ENCODE results near the gene ZNF438.
A peak's percentile ranks its signal among the peaks of the same experiment; 100 is the strongest.
"Not testable (repeated sequence)": the region's sequence is repeated elsewhere in the genome, so short reads cannot be mapped to it uniquely, and the experiment has no call there.

The ZNF438 gene

DNA sequence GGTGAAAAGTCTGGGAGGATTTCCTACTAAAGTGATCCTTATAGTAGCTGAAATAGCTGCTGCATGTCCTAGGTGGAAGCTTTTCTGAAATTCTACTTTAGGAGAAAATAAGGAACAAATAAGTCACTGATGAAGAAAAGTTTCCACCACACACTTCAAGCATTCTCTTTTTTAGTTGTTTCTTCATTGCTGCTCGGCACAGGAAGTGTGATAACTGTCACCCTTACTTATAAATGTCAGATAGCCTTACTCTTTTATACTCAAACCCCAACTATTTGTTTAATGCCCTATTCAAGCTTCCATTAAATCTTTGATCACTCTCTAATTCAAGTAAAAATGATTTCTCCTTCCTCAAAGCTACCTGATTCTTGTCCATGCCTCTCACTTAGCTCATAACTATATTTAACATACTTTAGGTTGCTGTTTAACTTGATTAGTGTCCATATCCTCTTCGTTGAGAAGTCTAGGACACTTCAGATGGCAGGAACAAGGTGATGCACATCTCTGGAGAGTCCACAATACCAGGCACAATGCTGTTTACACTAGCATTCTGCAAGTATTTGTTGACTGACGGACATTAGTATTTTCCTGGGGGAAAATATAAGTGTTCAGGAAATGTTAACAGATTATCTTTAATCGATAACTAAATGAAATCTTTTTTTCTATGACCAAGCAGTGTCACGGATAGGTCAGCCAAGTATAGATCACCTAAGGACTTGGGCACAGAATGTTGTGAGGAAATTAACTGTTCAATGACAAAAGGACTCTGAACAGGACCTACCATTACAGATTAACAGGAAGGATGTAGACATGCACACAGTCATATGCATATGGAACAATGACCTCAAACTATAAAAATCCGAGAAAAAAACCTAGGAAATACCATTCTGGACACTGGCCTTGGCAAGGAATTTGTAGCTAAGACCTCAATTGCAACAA, 67.4 kb downstream of the ZNF438 start:
- Histone ChIP-seq H3K79me2 (ENCODE audit: control insufficient read depth, low read length) (no peaks in the 10 kb centered on the region), H4K20me1 (ENCODE audit: control insufficient read depth, insufficient read depth, low read depth, low read length) (no peaks in the 10 kb centered on the region), H3K4me2 (ENCODE audit: low read length) (no peak overlapping the region), H3K36me3 (ENCODE audit: control insufficient read depth, low read length) (no peaks in the 10 kb centered on the region), H3K27me3 (ENCODE audit: control insufficient read depth, low read length) (no peaks in the 10 kb centered on the region), H3K4me3 (ENCODE audit: low read length) (no peak overlapping the region), H3F3A (ENCODE audit: control insufficient read depth, insufficient read depth) (no peaks in the 10 kb centered on the region), H3K9me3 (ENCODE audit: control insufficient read depth, insufficient read depth, low read length) (no peaks in the 10 kb centered on the region), H3K9me2 (replicated peaks; ENCODE audit: control insufficient read depth, low read length) (no peaks in the 10 kb centered on the region), H3K4me1 (ENCODE audit: control insufficient read depth, low read length) (no peaks in the 10 kb centered on the region), H3K27ac (ENCODE audit: low read depth, low read length) (no peak overlapping the region)
- TF ChIP-seq, protein P1, sequence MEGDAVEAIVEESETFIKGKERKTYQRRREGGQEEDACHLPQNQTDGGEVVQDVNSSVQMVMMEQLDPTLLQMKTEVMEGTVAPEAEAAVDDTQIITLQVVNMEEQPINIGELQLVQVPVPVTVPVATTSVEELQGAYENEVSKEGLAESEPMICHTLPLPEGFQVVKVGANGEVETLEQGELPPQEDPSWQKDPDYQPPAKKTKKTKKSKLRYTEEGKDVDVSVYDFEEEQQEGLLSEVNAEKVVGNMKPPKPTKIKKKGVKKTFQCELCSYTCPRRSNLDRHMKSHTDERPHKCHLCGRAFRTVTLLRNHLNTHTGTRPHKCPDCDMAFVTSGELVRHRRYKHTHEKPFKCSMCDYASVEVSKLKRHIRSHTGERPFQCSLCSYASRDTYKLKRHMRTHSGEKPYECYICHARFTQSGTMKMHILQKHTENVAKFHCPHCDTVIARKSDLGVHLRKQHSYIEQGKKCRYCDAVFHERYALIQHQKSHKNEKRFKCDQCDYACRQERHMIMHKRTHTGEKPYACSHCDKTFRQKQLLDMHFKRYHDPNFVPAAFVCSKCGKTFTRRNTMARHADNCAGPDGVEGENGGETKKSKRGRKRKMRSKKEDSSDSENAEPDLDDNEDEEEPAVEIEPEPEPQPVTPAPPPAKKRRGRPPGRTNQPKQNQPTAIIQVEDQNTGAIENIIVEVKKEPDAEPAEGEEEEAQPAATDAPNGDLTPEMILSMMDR (IDR thresholded peaks at IDR 0.05; ENCODE audit: low read depth, low read length, poor library complexity, severe bottlenecking) = no peak
- TF ChIP-seq EZH2phosphoT487 (IDR thresholded peaks at IDR 0.05; ENCODE audit: borderline replicate concordance, low read length) = no peak

DNA sequence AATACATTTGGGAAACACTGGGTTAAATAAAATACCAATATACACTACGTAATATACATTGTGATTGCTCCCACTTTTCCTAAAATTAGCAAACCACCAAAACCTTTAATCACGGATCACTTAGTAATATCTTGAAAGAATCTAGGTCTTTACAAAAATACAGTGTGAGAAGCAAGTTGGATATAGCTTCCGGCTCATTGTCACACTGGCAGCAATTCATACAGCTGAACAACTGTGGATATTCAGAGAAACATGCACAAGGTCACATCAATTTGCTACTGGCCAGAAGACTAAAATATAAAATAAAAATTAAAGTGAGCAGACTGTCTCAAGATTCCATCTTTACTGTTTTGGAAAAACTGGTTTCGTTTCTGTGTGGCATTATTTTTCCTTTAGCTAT, 69.1 kb downstream of the ZNF438 start:
- no peak overlapping the region for H3K4me3 ChIP-seq (ENCODE audit: low read length)
- no peaks in the 10 kb centered on the region for H3K4me1 ChIP-seq (ENCODE audit: control insufficient read depth, low read length)
- no peak overlapping the region for H3K27ac ChIP-seq (ENCODE audit: low read depth, low read length)
- H3F3A ChIP-seq (ENCODE audit: control insufficient read depth, insufficient read depth) = no peaks in the 10 kb centered on the region
- no peaks in the 10 kb centered on the region for H3K79me2 ChIP-seq (ENCODE audit: control insufficient read depth, low read length)
- TF ChIP-seq EZH2phosphoT487 (IDR thresholded peaks at IDR 0.05; ENCODE audit: borderline replicate concordance, low read length) = no peak
- TF ChIP-seq, protein P1 (IDR thresholded peaks at IDR 0.05; ENCODE audit: low read depth, low read length, poor library complexity, severe bottlenecking) = no peak
- no peaks in the 10 kb centered on the region for H3K36me3 ChIP-seq (ENCODE audit: control insufficient read depth, low read length)
- no peaks in the 10 kb centered on the region for H3K9me2 ChIP-seq (replicated peaks; ENCODE audit: control insufficient read depth, low read length)
- H3K9me3 ChIP-seq (ENCODE audit: control insufficient read depth, insufficient read depth, low read length) = no peaks in the 10 kb centered on the region
- no peak overlapping the region for H3K4me2 ChIP-seq (ENCODE audit: low read length)
- no peaks in the 10 kb centered on the region for H3K27me3 ChIP-seq (ENCODE audit: control insufficient read depth, low read length)
- no peaks in the 10 kb centered on the region for H4K20me1 ChIP-seq (ENCODE audit: control insufficient read depth, insufficient read depth, low read depth, low read length)

- Histone ChIP-seq H3K9me2 (replicated peaks; ENCODE audit: control insufficient read depth, low read length) (no peaks in the 10 kb centered on the region), H3K27me3 (ENCODE audit: control insufficient read depth, low read length) (no peaks in the 10 kb centered on the region; the same call in 1 of the 2 replicates), H3K36me3 (ENCODE audit: control insufficient read depth, low read length) (no peaks in the 10 kb centered on the region), H3K4me2 (ENCODE audit: low read length) (peak overlapping the region; percentile 41), H3K79me2 (ENCODE audit: control insufficient read depth, low read length) (no peaks in the 10 kb centered on the region), H3K27ac (ENCODE audit: low read depth, low read length) (no peak overlapping the region), H3K4me3 (ENCODE audit: low read length) (no peak overlapping the region), H3K9me3 (ENCODE audit: control insufficient read depth, insufficient read depth, low read length) (no peaks in the 10 kb centered on the region), H3F3A (ENCODE audit: control insufficient read depth, insufficient read depth) (no peaks in the 10 kb centered on the region), H3K4me1 (ENCODE audit: control insufficient read depth, low read length) (no peaks in the 10 kb centered on the region), H4K20me1 (ENCODE audit: control insufficient read depth, insufficient read depth, low read depth, low read length) (no peaks in the 10 kb centered on the region)
- TF ChIP-seq, protein P1 (IDR thresholded peaks at IDR 0.05; ENCODE audit: low read depth, low read length, poor library complexity, severe bottlenecking) = no peak
- TF ChIP-seq EZH2phosphoT487 (IDR thresholded peaks at IDR 0.05; ENCODE audit: borderline replicate concordance, low read length) = no peak
Observed at GRCh38 chr10:30959836-30960210, 71.8 kb downstream of the ZNF438 start.

DNA sequence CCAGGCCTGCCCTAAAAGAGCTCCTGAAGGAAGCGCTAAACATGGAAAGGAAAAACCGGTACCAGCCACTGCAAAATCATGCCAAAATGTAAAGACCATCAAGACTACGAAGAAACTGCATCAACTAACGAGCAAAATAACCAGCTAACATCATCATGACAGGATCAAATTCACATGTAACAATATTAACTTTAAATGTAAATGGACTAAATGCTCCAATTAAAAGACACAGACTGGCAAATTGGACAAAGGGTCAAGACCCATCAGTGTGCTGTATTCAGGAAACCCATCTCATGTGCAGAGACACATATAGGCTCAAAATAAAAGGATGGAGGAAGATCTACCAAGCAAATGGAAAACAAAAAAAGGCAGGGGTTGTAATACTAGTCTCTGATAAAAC, 82.4 kb downstream of the ZNF438 start:
- not testable (repeated sequence) for H3K79me2 ChIP-seq (ENCODE audit: control insufficient read depth, low read length); H4K20me1 ChIP-seq (ENCODE audit: control insufficient read depth, insufficient read depth, low read depth, low read length); H3K4me1 ChIP-seq (ENCODE audit: control insufficient read depth, low read length); H3K4me2 ChIP-seq (ENCODE audit: low read length); H3K9me2 ChIP-seq (replicated peaks; ENCODE audit: control insufficient read depth, low read length); H3K4me3 ChIP-seq (ENCODE audit: low read length); H3K9me3 ChIP-seq (ENCODE audit: control insufficient read depth, insufficient read depth, low read length); H3F3A ChIP-seq (ENCODE audit: control insufficient read depth, insufficient read depth); H3K36me3 ChIP-seq (ENCODE audit: control insufficient read depth, low read length); H3K27ac ChIP-seq (ENCODE audit: low read depth, low read length); H3K27me3 ChIP-seq (ENCODE audit: control insufficient read depth, low read length)

All from DOHH2 (cell line).